ENCODE results near the gene CMIP.

CMIP gene

GRCh38 chr16:81495321-81496234 lies 51.0 kb downstream of the CMIP start:
- DNase-seq (ENCODE audit: low read depth in 2 of 2) = no peak

- no peak for DNase-seq (ENCODE audit: low read depth in 2 of 2)
Measured at GRCh38 chr16:81496321-81496720, 51.7 kb downstream of the CMIP start.

- DNase-seq (ENCODE audit: low read depth in 2 of 2) = no peak
Measured at GRCh38 chr16:81496742-81497141, 52.1 kb downstream of the CMIP start.

GRCh38 chr16:81497690-81498089 lies 53.1 kb downstream of the CMIP start:
- no peak for DNase-seq (ENCODE audit: low read depth in 2 of 2)

GRCh38 chr16:81498351-81498750 lies 53.7 kb downstream of the CMIP start:
- no peak for DNase-seq (ENCODE audit: low read depth in 2 of 2)

GRCh38 chr16:81499576-81500380 lies 55.2 kb downstream of the CMIP start:
- DNase-seq (ENCODE audit: low read depth in 2 of 2) = no peak

- no peak for DNase-seq (ENCODE audit: low read depth in 2 of 2)
Measured at GRCh38 chr16:81500833-81501521, 56.4 kb downstream of the CMIP start.

GRCh38 chr16:81502396-81503070 lies 57.9 kb downstream of the CMIP start:
- no peak for DNase-seq (ENCODE audit: low read depth in 2 of 2)

- no peak for DNase-seq (ENCODE audit: low read depth in 2 of 2)
Measured at GRCh38 chr16:81505011-81505661, 60.5 kb downstream of the CMIP start.

GRCh38 chr16:81509404-81509803 lies 64.8 kb downstream of the CMIP start:
- DNase-seq (ENCODE audit: low read depth in 2 of 2) = no peak

GRCh38 chr16:81510016-81510415 lies 65.4 kb downstream of the CMIP start:
- no peak for DNase-seq (ENCODE audit: low read depth in 2 of 2)

GRCh38 chr16:81511371-81511770 lies 66.8 kb downstream of the CMIP start:
- no peak for DNase-seq (ENCODE audit: low read depth in 2 of 2)

- DNase-seq (ENCODE audit: low read depth in 2 of 2) = no peak
Measured at GRCh38 chr16:81513204-81514040, 68.8 kb downstream of the CMIP start.

- DNase-seq (ENCODE audit: low read depth in 2 of 2) = no peak
Measured at GRCh38 chr16:81514041-81514559, 69.5 kb downstream of the CMIP start.

GRCh38 chr16:81514568-81515258 lies 70.1 kb downstream of the CMIP start:
- DNase-seq (ENCODE audit: low read depth in 2 of 2) = no peak

GRCh38 chr16:81515281-81515680 lies 70.7 kb downstream of the CMIP start:
- no peak for DNase-seq (ENCODE audit: low read depth in 2 of 2)

GRCh38 chr16:81515721-81516120 lies 71.1 kb downstream of the CMIP start:
- DNase-seq (ENCODE audit: low read depth in 2 of 2) = no peak

- no peak for DNase-seq (ENCODE audit: low read depth in 2 of 2)
Measured at GRCh38 chr16:81516478-81517149, 72.0 kb downstream of the CMIP start.

GRCh38 chr16:81517150-81517499 lies 72.5 kb downstream of the CMIP start:
- no peak for DNase-seq (ENCODE audit: low read depth in 2 of 2)
